GM23248 (cell line): Measurements from ENCODE around the gene CIPC.

Experiments
- EZH2 ChIP-seq: fragments of 200-600 bp; sonication (generic); IDR thresholded peaks from 2 replicates; pipeline ENCODE4 v1.6.1; 2018; ENCODE audit warnings: antibody characterized with exemption, mild to moderate bottlenecking; ENCODE audit not compliant: insufficient read depth, poor library complexity, severe bottlenecking
- EZH2phosphoT487 ChIP-seq: fragments of 200-600 bp; sonication (generic); IDR thresholded peaks from 2 replicates; pipeline ENCODE4 v1.6.1; 2018; ENCODE audit warnings: antibody characterized with exemption, moderate library complexity, mild to moderate bottlenecking, low read depth; ENCODE audit not compliant: insufficient read depth

- TF ChIP-seq EZH2 (no peak), EZH2phosphoT487 (no peak)
Measured at GRCh38 chr14:77100961-77101360, 2.9 kb downstream of the CIPC start.
